Neural cell (in vitro differentiated cells): Measurements from ENCODE around the gene CCDC126. TPM values are rescaled to one million over a fixed set of nuclear protein-coding genes. Genes with fewer than 3 reads are reported as not detected.
A peak's percentile ranks its signal among the peaks of the same experiment; 100 is the strongest.
"Not testable (repeated sequence)": the region's sequence is repeated elsewhere in the genome, so short reads cannot be mapped to it uniquely, and the experiment has no call there.

Experiments used
- H2AFZ ChIP-seq: fragments of 200-600, 300-800 bp; sonication (generic), shearing (Covaris generic); 2 replicates; pipeline ENCODE4 v1.6.0; 2014; ENCODE audit warnings: low read depth, mild to moderate bottlenecking, antibody characterized with exemption, low read length, moderate library complexity
- H3F3A ChIP-seq: fragments of 200-600 bp; shearing (Covaris generic); 2 replicates; pipeline ENCODE4 v1.6.1; 2016; ENCODE audit warnings: mild to moderate bottlenecking, moderate library complexity, mixed read lengths, antibody characterized with exemption, low read length; ENCODE audit not compliant: insufficient read depth, poor library complexity, severe bottlenecking
- H3K27ac ChIP-seq: fragments of 200-600, 300-800 bp; sonication (generic), shearing (Covaris generic); 2 replicates; pipeline ENCODE4 v1.5.1; 2014; ENCODE audit warnings: mild to moderate bottlenecking, low read length, moderate library complexity
- H3K27me3 ChIP-seq: fragments of 300-800, 200-600 bp; sonication (generic), shearing (Covaris generic); 2 replicates; pipeline ENCODE4 v1.6.0; 2014; ENCODE audit warnings: mild to moderate bottlenecking, low read depth, low read length, moderate library complexity; ENCODE audit not compliant: insufficient read depth
- H3K36me3 ChIP-seq: fragments of 300-800, 200-600 bp; sonication (generic), shearing (Covaris generic); 2 replicates; pipeline ENCODE4 v1.5.1; 2014; ENCODE audit warnings: mild to moderate bottlenecking, antibody characterized with exemption, low read length, moderate library complexity; ENCODE audit not compliant: insufficient read depth
- H3K4me2 ChIP-seq: fragments of 300-800, 200-600 bp; sonication (generic), shearing (Covaris generic); 2 replicates; pipeline ENCODE4 v1.6.0; 2014; ENCODE audit warnings: mild to moderate bottlenecking, low read length
- H3K4me3 ChIP-seq: fragments of 300-800, 200-600 bp; sonication (generic), shearing (Covaris generic); 2 replicates; pipeline ENCODE4 v1.5.1; 2014; ENCODE audit warnings: mild to moderate bottlenecking, low read length, moderate library complexity
- H3K79me2 ChIP-seq: fragments of 200-600 bp; shearing (Covaris generic); replicated peaks from 2 replicates; pipeline ENCODE4 v1.6.0; 2014; ENCODE audit warnings: mild to moderate bottlenecking, low read length, moderate library complexity; ENCODE audit not compliant: insufficient read depth
- H3K9ac ChIP-seq: fragments of 300-800, 200-600 bp; sonication (generic), shearing (Covaris generic); 2 replicates; pipeline ENCODE4 v1.6.1; 2016; ENCODE audit warnings: mild to moderate bottlenecking, low read length, mixed read lengths
- H3K9me2 ChIP-seq: fragments of 200-600 bp; shearing (Covaris generic); 2 replicates; pipeline ENCODE4 v1.6.1; 2016; ENCODE audit warnings: mild to moderate bottlenecking, low read length, mixed read lengths; ENCODE audit not compliant: insufficient read depth
- H3K9me3 ChIP-seq: fragments of 200-600, 300-800 bp; sonication (generic), shearing (Covaris generic); 2 replicates; pipeline ENCODE4 v1.6.1; 2016; ENCODE audit warnings: mild to moderate bottlenecking, mixed run types, low read length, moderate library complexity, mixed read lengths
- H4K20me1 ChIP-seq: fragments of 200-600 bp; shearing (Covaris generic); 2 replicates; pipeline ENCODE4 v1.6.1; 2016; ENCODE audit warnings: mild to moderate bottlenecking, mixed run types; ENCODE audit not compliant: insufficient read depth
- EP300 ChIP-seq: fragments of 450-650 bp; conservative IDR thresholded peaks from 2 replicates; pipeline ENCODE4 v1.6.1; 2014; ENCODE audit warnings: antibody characterized with exemption, mild to moderate bottlenecking, moderate library complexity; ENCODE audit not compliant: poor library complexity, severe bottlenecking
- EZH2 ChIP-seq: fragments of 200-600, 300-800 bp; shearing (Covaris generic), sonication (generic); IDR thresholded peaks from 2 replicates; pipeline ENCODE4 v1.6.1; 2014; ENCODE audit warnings: antibody characterized with exemption, low read length, borderline replicate concordance, mild to moderate bottlenecking; ENCODE audit not compliant: insufficient read depth, poor library complexity, severe bottlenecking
- MXI1 ChIP-seq: fragments of 450-650 bp; conservative IDR thresholded peaks from 2 replicates; pipeline ENCODE4 v1.6.1; 2014; ENCODE audit warnings: antibody characterized with exemption, mild to moderate bottlenecking; ENCODE audit not compliant: poor library complexity, severe bottlenecking
- POLR2AphosphoS5 ChIP-seq: IDR thresholded peaks from 2 replicates; pipeline ENCODE4 v1.6.1; 2012
- RAD21 ChIP-seq: fragments of 450-650 bp; conservative IDR thresholded peaks from 2 replicates; pipeline ENCODE4 v1.6.1; 2014; ENCODE audit warnings: antibody characterized with exemption, mild to moderate bottlenecking, moderate library complexity
- SMC3 ChIP-seq: fragments of 450-650 bp; conservative IDR thresholded peaks from 2 replicates; pipeline ENCODE4 v1.6.1; 2014; ENCODE audit warnings: antibody characterized with exemption, mild to moderate bottlenecking, moderate library complexity; ENCODE audit not compliant: poor library complexity
- TAF1 ChIP-seq: IDR thresholded peaks from 2 replicates; pipeline ENCODE4 v1.6.1; 2012; ENCODE audit warnings: low read depth
- polyA plus RNA-seq: library from polyadenylated mRNA; depleted of rRNA; stranded (reverse); fragments of >200 nt; gene quantifications from 2 replicates; pipeline ENCODE4 v1.2.3, GENCODE V29; 2014
- TF ChIP-seq, protein P1 (sequence below): fragments of 450-650 bp; IDR thresholded peaks from 2 replicates; pipeline ENCODE4 v1.5.1; 2014; ENCODE audit warnings: antibody characterized with exemption, mild to moderate bottlenecking, moderate library complexity; ENCODE audit not compliant: poor library complexity, severe bottlenecking
- TF ChIP-seq, protein P2 (sequence below): IDR thresholded peaks from 2 replicates; pipeline ENCODE4 v1.6.1; 2012; ENCODE audit warnings: borderline replicate concordance

CCDC126 gene
- polyA plus RNA-seq, 1 donor from 2014 or later: 28.0 TPM

DNA sequence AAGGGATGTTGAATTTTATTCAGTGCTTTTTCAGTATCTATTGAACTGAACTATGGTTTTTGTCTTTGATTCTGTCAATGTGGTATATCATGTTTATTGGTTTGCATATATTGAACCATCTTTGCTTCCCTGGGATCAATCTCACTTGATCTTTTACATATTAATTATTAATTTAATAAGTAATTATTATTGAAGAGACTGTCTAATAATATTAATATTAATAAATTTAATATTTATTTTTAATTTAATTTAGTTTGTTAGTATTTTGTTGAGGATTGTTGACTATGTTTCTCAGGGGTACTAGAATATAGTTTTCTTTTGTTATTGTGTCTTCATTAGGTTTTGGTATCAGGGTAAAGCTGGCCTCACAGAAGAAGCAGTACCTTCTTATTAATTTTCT, 38.9 kb upstream of the CCDC126 start:
- Histone ChIP-seq H2AFZ (no peak overlapping the region), H4K20me1 (no peaks in the 10 kb centered on the region), H3K4me3 (no peak overlapping the region), H3K4me2 (no peak overlapping the region), H3K79me2 (no peaks in the 10 kb centered on the region), H3F3A (no peaks in the 10 kb centered on the region), H3K9me2 (no peaks in the 10 kb centered on the region), H3K36me3 (no peaks in the 10 kb centered on the region), H3K9ac (no peak overlapping the region), H3K27ac (no peak overlapping the region), H3K27me3 (no peaks in the 10 kb centered on the region), H3K9me3 (no peaks in the 10 kb centered on the region)
- TF ChIP-seq SMC3 (no peak), MXI1 (no peak), TAF1 (no peak), EZH2 (no peak), POLR2AphosphoS5 (no peak), RAD21 (no peak), EP300 (no peak)
- TF ChIP-seq, protein P1, sequence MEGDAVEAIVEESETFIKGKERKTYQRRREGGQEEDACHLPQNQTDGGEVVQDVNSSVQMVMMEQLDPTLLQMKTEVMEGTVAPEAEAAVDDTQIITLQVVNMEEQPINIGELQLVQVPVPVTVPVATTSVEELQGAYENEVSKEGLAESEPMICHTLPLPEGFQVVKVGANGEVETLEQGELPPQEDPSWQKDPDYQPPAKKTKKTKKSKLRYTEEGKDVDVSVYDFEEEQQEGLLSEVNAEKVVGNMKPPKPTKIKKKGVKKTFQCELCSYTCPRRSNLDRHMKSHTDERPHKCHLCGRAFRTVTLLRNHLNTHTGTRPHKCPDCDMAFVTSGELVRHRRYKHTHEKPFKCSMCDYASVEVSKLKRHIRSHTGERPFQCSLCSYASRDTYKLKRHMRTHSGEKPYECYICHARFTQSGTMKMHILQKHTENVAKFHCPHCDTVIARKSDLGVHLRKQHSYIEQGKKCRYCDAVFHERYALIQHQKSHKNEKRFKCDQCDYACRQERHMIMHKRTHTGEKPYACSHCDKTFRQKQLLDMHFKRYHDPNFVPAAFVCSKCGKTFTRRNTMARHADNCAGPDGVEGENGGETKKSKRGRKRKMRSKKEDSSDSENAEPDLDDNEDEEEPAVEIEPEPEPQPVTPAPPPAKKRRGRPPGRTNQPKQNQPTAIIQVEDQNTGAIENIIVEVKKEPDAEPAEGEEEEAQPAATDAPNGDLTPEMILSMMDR: no peak
- TF ChIP-seq, protein P2, sequence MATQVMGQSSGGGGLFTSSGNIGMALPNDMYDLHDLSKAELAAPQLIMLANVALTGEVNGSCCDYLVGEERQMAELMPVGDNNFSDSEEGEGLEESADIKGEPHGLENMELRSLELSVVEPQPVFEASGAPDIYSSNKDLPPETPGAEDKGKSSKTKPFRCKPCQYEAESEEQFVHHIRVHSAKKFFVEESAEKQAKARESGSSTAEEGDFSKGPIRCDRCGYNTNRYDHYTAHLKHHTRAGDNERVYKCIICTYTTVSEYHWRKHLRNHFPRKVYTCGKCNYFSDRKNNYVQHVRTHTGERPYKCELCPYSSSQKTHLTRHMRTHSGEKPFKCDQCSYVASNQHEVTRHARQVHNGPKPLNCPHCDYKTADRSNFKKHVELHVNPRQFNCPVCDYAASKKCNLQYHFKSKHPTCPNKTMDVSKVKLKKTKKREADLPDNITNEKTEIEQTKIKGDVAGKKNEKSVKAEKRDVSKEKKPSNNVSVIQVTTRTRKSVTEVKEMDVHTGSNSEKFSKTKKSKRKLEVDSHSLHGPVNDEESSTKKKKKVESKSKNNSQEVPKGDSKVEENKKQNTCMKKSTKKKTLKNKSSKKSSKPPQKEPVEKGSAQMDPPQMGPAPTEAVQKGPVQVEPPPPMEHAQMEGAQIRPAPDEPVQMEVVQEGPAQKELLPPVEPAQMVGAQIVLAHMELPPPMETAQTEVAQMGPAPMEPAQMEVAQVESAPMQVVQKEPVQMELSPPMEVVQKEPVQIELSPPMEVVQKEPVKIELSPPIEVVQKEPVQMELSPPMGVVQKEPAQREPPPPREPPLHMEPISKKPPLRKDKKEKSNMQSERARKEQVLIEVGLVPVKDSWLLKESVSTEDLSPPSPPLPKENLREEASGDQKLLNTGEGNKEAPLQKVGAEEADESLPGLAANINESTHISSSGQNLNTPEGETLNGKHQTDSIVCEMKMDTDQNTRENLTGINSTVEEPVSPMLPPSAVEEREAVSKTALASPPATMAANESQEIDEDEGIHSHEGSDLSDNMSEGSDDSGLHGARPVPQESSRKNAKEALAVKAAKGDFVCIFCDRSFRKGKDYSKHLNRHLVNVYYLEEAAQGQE: no peak

DNA sequence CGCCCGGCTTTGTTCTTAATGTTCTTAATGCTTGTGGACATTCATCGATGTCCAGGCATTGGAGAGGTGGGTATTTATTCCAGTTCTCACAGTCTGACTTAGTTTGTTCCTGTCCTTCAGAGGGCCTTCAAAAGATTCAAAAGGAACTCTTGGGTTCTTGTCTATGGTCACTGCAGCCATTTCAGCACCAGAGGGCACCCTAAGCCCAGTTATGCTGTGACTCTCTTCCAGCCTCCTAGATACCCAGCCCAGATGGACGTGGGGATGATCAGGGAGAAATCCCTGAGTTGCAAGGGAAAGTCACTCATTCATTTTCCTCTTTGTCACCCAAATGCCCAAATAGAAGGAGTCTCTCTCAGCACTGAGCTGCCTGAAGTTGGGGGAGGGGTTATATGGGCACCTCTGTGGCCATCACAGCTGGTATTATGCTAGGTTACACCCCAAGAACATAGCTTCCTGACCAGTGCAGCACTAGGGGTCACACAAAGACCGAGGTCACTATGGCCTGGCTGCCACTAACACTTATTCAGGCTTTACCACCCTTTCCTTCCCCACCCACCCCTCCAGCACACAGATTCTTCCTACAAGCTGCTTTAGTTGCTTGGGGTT, 26.5 kb upstream of the CCDC126 start:
- TF ChIP-seq, protein P1: peak; percentile 75
- TF ChIP-seq EZH2 (no peak), MXI1 (no peak), POLR2AphosphoS5 (no peak), RAD21 (peak; percentile 80), SMC3 (peak; percentile 84), EP300 (no peak), TAF1 (no peak)
- TF ChIP-seq, protein P2: no peak
- no peaks in the 10 kb centered on the region for H3K79me2 ChIP-seq
- no peak overlapping the region for H3K4me3 ChIP-seq
- no peaks in the 10 kb centered on the region for H3K9me3 ChIP-seq
- no peak overlapping the region for H2AFZ ChIP-seq
- H3K9me2 ChIP-seq: no peaks in the 10 kb centered on the region
- no peaks in the 10 kb centered on the region for H3F3A ChIP-seq
- no peak overlapping the region for H3K9ac ChIP-seq
- H3K4me2 ChIP-seq: no peak overlapping the region
- H3K27me3 ChIP-seq: no peaks in the 10 kb centered on the region
- no peak overlapping the region for H3K27ac ChIP-seq
- H3K36me3 ChIP-seq: no peaks in the 10 kb centered on the region
- no peaks in the 10 kb centered on the region for H4K20me1 ChIP-seq

DNA sequence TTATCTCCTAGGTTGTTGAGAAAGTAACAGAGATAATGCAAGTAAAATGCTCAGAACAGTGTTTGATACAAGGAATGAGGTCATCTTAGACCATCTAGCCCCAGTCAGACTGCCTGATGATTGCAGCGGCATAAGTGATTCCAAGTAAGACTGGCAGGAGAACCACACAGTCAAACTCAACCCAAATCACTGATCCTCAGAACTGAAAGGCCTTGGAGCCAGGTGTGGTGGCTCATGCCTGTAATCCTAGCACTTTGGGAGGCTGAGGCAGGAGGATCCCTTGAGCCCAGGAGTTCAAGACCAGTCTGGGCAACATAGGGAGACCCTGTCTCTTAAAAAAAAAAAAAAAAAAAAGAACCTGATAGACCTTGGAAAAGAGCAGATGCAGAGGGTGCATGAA, 15.2 kb upstream of the CCDC126 start:
- H3K9me3 ChIP-seq, H2AFZ ChIP-seq, H3K9ac ChIP-seq, H3K4me3 ChIP-seq, H3K4me2 ChIP-seq, H3K27ac ChIP-seq, H3K9me2 ChIP-seq, H3K36me3 ChIP-seq, H3K27me3 ChIP-seq, H3K79me2 ChIP-seq, H3F3A ChIP-seq, H4K20me1 ChIP-seq: not testable (repeated sequence)
